Endothelial cell of umbilical vein (primary cell): ENCODE measurements around the gene NRG3. TPM values are rescaled to one million over a fixed set of nuclear protein-coding genes. Genes with fewer than 3 reads are reported as not detected.

Experiments used
- BruUV-seq: library from RNA; stranded (reverse); fragments of 400-500 nt; replicated peaks from 2 replicates; lab custom pipeline; 2021; lab: Mats Ljungman, UMichigan
- CTCF ChIA-PET: fragments of 300-600, 350-600 bp; sonication (Branson Sonifier 250); formaldehyde crosslinking; loops from one replicate; lab custom pipeline; 2021; ENCODE audit warnings: antibody characterized with exemption, inconsistent platforms; lab: Charles Lee
- POLR2A ChIA-PET: fragments of 300-600, 350-600 bp; sonication (Branson Sonifier 250); formaldehyde crosslinking; loops from one replicate; lab custom pipeline; 2021; ENCODE audit warnings: antibody characterized with exemption, inconsistent platforms; lab: Charles Lee
- DNase-seq: peaks from one replicate; pipeline ENCODE4 v3.0.0-alpha.2; 2011; ENCODE audit warnings: low read depth, low spot score
- FAIRE-seq: peaks from 2 replicates; lab custom pipeline; 2011; peaks lifted over from hg19 to GRCh38; lab: Jason Lieb, UNC
- H2AFZ ChIP-seq: 2 replicates; pipeline ENCODE4 v1.6.0; 2012; ENCODE audit warnings: low read depth, low read length, control low read depth, inconsistent platforms
- H3K27ac ChIP-seq: 2 replicates; pipeline ENCODE4 v1.5.1; 2011; ENCODE audit warnings: low read depth, mild to moderate bottlenecking, control low read depth, low read length, moderate library complexity; ENCODE audit not compliant: insufficient read depth
- H3K27me3 ChIP-seq, 2 experiments: 2 replicates each; pipeline versions ENCODE4 v1.6.0 to v1.6.1; 2011; ENCODE audit warnings: low read length in 2 of 2, mixed read lengths in 1 of 2; ENCODE audit not compliant: control insufficient read depth in 2 of 2, insufficient read depth in 2 of 2
- H3K36me3 ChIP-seq, 2 experiments: 2 replicates in 1 of 2; 3 replicates in 1 of 2; pipeline ENCODE4 v1.5.1; 2011; ENCODE audit warnings: low read length in 2 of 2, mild to moderate bottlenecking in 1 of 2, moderate library complexity in 1 of 2; ENCODE audit not compliant: control insufficient read depth in 2 of 2, insufficient read depth in 2 of 2; ENCODE audit errors: extremely low read depth in 1 of 2
- H3K4me1 ChIP-seq: 3 replicates; pipeline ENCODE4 v1.5.1; 2011; ENCODE audit warnings: mild to moderate bottlenecking, low read length; ENCODE audit not compliant: control insufficient read depth, insufficient read depth; ENCODE audit errors: extremely low read depth
- H3K4me2 ChIP-seq: 2 replicates; pipeline ENCODE4 v1.6.1; 2011; ENCODE audit warnings: low read length, control low read depth, mixed read lengths; ENCODE audit not compliant: insufficient read depth
- H3K4me3 ChIP-seq, 3 experiments: fragments of 200-600 bp in 1 of 3; sonication (generic), shearing (Covaris generic) in 1 of 3; replicated peaks in 1 of 3; 2 replicates each; pipeline ENCODE4 v1.5.1; 2011 to 2016; ENCODE audit warnings: control low read depth in 3 of 3, low read length in 3 of 3, mild to moderate bottlenecking in 2 of 3, inconsistent platforms in 1 of 3, low read depth in 1 of 3, moderate library complexity in 1 of 3; ENCODE audit not compliant: insufficient read depth in 1 of 3
- H3K79me2 ChIP-seq: 2 replicates; pipeline ENCODE4 v1.6.0; 2012; ENCODE audit warnings: low read length, inconsistent platforms; ENCODE audit not compliant: control insufficient read depth, insufficient read depth
- H3K9ac ChIP-seq: replicated peaks from 2 replicates; pipeline ENCODE3; 2011; ENCODE audit warnings: low read length, control low read depth; ENCODE audit not compliant: insufficient read depth; ENCODE audit errors: extremely low read depth
- H3K9me1 ChIP-seq: replicated peaks from 3 replicates; pipeline ENCODE4 v1.6.0; 2011; ENCODE audit warnings: mild to moderate bottlenecking, low read length; ENCODE audit not compliant: control insufficient read depth, insufficient read depth; ENCODE audit errors: extremely low read depth
- H3K9me3 ChIP-seq: replicated peaks from 2 replicates; pipeline ENCODE4 v1.5.1; 2012; ENCODE audit warnings: low read length, inconsistent platforms; ENCODE audit not compliant: control insufficient read depth, insufficient read depth
- H4K20me1 ChIP-seq: replicated peaks from 2 replicates; pipeline ENCODE3; 2011; ENCODE audit warnings: mild to moderate bottlenecking, low read length; ENCODE audit not compliant: control insufficient read depth, insufficient read depth; ENCODE audit errors: extremely low read depth
- EZH2 ChIP-seq: IDR thresholded peaks from 2 replicates; pipeline ENCODE4 v1.6.1; 2012; ENCODE audit warnings: borderline replicate concordance, low read depth, mild to moderate bottlenecking, moderate library complexity, low read length, inconsistent platforms; ENCODE audit not compliant: severe bottlenecking
- FOS ChIP-seq: IDR thresholded peaks from 2 replicates; pipeline ENCODE4 v1.6.1; 2011; ENCODE audit warnings: mild to moderate bottlenecking, low read length, moderate library complexity, borderline replicate concordance; ENCODE audit not compliant: insufficient read depth
- GATA2 ChIP-seq: IDR thresholded peaks from 2 replicates; pipeline ENCODE4 v1.7.0; 2011; ENCODE audit warnings: low read depth, mild to moderate bottlenecking, moderate library complexity, mixed read lengths, low read length; ENCODE audit not compliant: insufficient read length, insufficient read depth
- JUN ChIP-seq: IDR thresholded peaks from 2 replicates; pipeline ENCODE4 v1.6.1; 2011; ENCODE audit warnings: borderline replicate concordance, low read depth; ENCODE audit not compliant: insufficient read length, insufficient read depth
- MYC ChIP-seq: IDR thresholded peaks from one replicate; pipeline ENCODE4 v1.6.1; 2011; ENCODE audit warnings: mild to moderate bottlenecking, low read depth, low read length
- POLR2A ChIP-seq: IDR thresholded peaks from 2 replicates; pipeline ENCODE4 v1.6.1; 2012; ENCODE audit warnings: low read depth, mild to moderate bottlenecking, control low read depth, low read length
- POLR2AphosphoS5 ChIP-seq: IDR thresholded peaks from 2 replicates; pipeline ENCODE4 v1.6.1; 2012; ENCODE audit warnings: low read depth, mild to moderate bottlenecking, control low read depth, low read length, moderate library complexity; ENCODE audit not compliant: insufficient read depth
- dilution Hi-C: fragments of 300-500 bp; cut with MboI; formaldehyde crosslinking; loops from one replicate; pipeline ENCODE4 v1.15.0; 2019; ENCODE audit warnings: low sequenced_read_pairs; ENCODE audit not compliant: extremely low pct_ligation_motif_present
- intact Hi-C: fragments of 100-400 bp; cut with micrococcal nuclease; formaldehyde crosslinking; loops from one replicate; pipeline ENCODE4 v1.10.0; 2022
- polyA plus RNA-seq, 4 experiments: library from polyadenylated mRNA; depleted of rRNA in 3 of 4; stranded (reverse) in 3 of 4; unstranded in 1 of 4; fragments of >200 nt; gene quantifications; 2 replicates each; pipeline versions ENCODE4 v1.2.1 to v1.2.3, GENCODE V29; 2011 to 2012; ENCODE audit warnings: missing spikeins in 1 of 4
- total RNA-seq: library from RNA; stranded (reverse); gene quantifications from 2 replicates; pipeline ENCODE4 v1.2.3, GENCODE V29; 2021
- TF ChIP-seq, protein P1 (sequence below), 2 donors: IDR thresholded peaks; 1 replicate in 1 of 2; 2 replicates in 1 of 2; pipeline ENCODE4 v1.5.1; 2011; ENCODE audit warnings: low read length in 2 of 2, mild to moderate bottlenecking in 2 of 2, moderate library complexity in 2 of 2, control low read depth in 1 of 2, inconsistent platforms in 1 of 2, low read depth in 1 of 2; ENCODE audit not compliant: insufficient read depth in 1 of 2; ENCODE audit errors: extremely low read depth in 1 of 2
- TF ChIP-seq, protein P2 (sequence below): IDR thresholded peaks from 2 replicates; pipeline ENCODE4 v1.6.1; 2011; ENCODE audit not compliant: insufficient read depth, insufficient read length

Gene NRG3
- total and polyA plus RNA-seq, 2 donors (not counting 3 experiments of a cell fraction or from before 2014, with no cell fraction given), result 1.9 to 3.9 TPM

DNA sequence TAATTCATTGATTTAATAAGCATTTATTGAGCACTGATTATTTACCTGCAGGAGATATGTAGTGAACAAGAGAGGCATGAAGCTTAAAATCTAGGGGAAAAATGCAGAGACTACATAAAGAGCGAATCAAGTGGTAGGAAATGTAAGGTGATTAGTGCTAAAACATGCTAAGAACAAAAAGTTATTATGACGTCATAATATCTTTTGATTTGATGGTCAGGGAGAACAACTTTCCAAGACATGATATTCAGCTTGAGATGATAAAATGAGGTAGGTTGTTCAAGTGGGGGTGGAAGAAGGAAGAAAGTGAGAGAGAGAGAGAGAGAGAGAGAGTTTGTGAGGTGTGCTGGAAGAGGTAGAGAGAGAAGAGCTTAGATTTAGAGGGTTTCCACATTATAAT lies 317.7 kb downstream of the NRG3 start:
- H3K9me3 ChIP-seq, result no peaks in the 10 kb centered on the region
- POLR2A ChIA-PET, result no interaction called here
- BruUV-seq, result no TSS peak

More for the DNA sequence above, 317.7 kb downstream of the NRG3 start:
- dilution Hi-C loops, result no loop called here
- Histone ChIP-seq H4K20me1 (no peaks in the 10 kb centered on the region), H3K4me1 (no peaks in the 10 kb centered on the region), H3K9ac (no peak overlapping the region), H3K27me3 (no peaks in the 10 kb centered on the region), H3K4me3 (no peak overlapping the region), H3K4me2 (no peak overlapping the region), H2AFZ (no peak overlapping the region), H3K9me1 (no peaks in the 10 kb centered on the region), H3K27ac (no peak overlapping the region), H3K79me2 (no peaks in the 10 kb centered on the region), H3K36me3 (no peaks in the 10 kb centered on the region)
- FAIRE-seq (no peak), DNase-seq (no peak)
- intact Hi-C loops, result no loop called here
- CTCF ChIA-PET, result no interaction called here
- no peak for TF ChIP-seq FOS
- TF ChIP-seq MYC, result no peak
- no peak for TF ChIP-seq GATA2
- no peak for TF ChIP-seq POLR2A
- no peak for TF ChIP-seq POLR2AphosphoS5
- TF ChIP-seq EZH2, result no peak
- TF ChIP-seq, protein P1, sequence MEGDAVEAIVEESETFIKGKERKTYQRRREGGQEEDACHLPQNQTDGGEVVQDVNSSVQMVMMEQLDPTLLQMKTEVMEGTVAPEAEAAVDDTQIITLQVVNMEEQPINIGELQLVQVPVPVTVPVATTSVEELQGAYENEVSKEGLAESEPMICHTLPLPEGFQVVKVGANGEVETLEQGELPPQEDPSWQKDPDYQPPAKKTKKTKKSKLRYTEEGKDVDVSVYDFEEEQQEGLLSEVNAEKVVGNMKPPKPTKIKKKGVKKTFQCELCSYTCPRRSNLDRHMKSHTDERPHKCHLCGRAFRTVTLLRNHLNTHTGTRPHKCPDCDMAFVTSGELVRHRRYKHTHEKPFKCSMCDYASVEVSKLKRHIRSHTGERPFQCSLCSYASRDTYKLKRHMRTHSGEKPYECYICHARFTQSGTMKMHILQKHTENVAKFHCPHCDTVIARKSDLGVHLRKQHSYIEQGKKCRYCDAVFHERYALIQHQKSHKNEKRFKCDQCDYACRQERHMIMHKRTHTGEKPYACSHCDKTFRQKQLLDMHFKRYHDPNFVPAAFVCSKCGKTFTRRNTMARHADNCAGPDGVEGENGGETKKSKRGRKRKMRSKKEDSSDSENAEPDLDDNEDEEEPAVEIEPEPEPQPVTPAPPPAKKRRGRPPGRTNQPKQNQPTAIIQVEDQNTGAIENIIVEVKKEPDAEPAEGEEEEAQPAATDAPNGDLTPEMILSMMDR (IDR thresholded peaks at IDR 0.05; ENCODE audit: extremely low read depth in 1 of 2, insufficient read depth in 1 of 2, low read depth in 1 of 2, low read length in 2 of 2), result no peak
- TF ChIP-seq, protein P2, sequence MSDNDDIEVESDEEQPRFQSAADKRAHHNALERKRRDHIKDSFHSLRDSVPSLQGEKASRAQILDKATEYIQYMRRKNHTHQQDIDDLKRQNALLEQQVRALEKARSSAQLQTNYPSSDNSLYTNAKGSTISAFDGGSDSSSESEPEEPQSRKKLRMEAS, result no peak
- no peak for TF ChIP-seq JUN
